ENCODE measurements around the gene ZSWIM6.

GRCh38 chr5:61371474-61371873, 39.4 kb downstream of the ZSWIM6 start:
- TF ChIP-seq CTCF (IDR thresholded peaks at IDR 0.05) (no peak), POLR2A (IDR thresholded peaks at IDR 0.05) (no peak), POLR2AphosphoS5 (IDR thresholded peaks at IDR 0.05) (no peak)

All from transverse colon (tissue), 4 donors.